ENCODE data around the gene C1QA. TPM values are rescaled to one million over a fixed set of nuclear protein-coding genes. Genes with fewer than 3 reads are reported as not detected.

Gene C1QA
- total and polyA plus RNA-seq, 10 of the 15 experiments (the other 5 are each of a cell fraction or from before 2014, with no cell fraction given), result 0.59 TPM; not detected in 9

- TF ChIP-seq EP300 (IDR thresholded peaks at IDR 0.05; ENCODE audit: borderline replicate concordance in 1 of 2, control insufficient read depth in 1 of 2, low read depth in 2 of 2, low read length in 2 of 2) (no peak), IRF5 (IDR thresholded peaks at IDR 0.05; ENCODE audit: borderline replicate concordance) (no peak)
These were observed 9.1 kb upstream of the C1QA start (continued) for GRCh38 chr1:22627331-22627730.

GRCh38 chr1:22628698-22629444, 7.6 kb upstream of the C1QA start:
- Histone ChIP-seq H3K9ac (ENCODE audit: control insufficient read depth, insufficient read depth, low read length) (no peak overlapping the region), H3K4me2 (ENCODE audit: control insufficient read depth, insufficient read depth) (no peak overlapping the region), H2AFZ (ENCODE audit: control insufficient read depth, low read depth, low read length) (no peak overlapping the region), H3K79me2 (ENCODE audit: control insufficient read depth, insufficient read depth, low read length) (no peaks in the 10 kb centered on the region), H3K36me3 (ENCODE audit: control insufficient read depth in 2 of 2, insufficient read depth in 2 of 2, low read length in 1 of 2) (no peaks in the 10 kb centered on the region), H3K4me1 (ENCODE audit: control insufficient read depth, insufficient read depth, low read length) (no peaks in the 10 kb centered on the region), H4K20me1 (ENCODE audit: control insufficient read depth, insufficient read depth) (no peaks in the 10 kb centered on the region), H3K27me3 (replicated peaks in 1 of 2; ENCODE audit: control insufficient read depth in 2 of 2, insufficient read depth in 2 of 2, low read length in 1 of 2) (peaks cover 0 to 2% of the 10 kb centered on the region in 2 experiments; a peak in 2 of 4 replicates), H3K4me3 (no peak overlapping the region), H3K27ac (ENCODE audit: control insufficient read depth, insufficient read depth) (no peak overlapping the region), H3K9me3 (replicated peaks; ENCODE audit: control insufficient read depth, insufficient read depth, low read length) (no peaks in the 10 kb centered on the region)
- no peak for ATAC-seq
- DNase-seq (ENCODE audit: low read depth, low spot score), result no peak
- ChIA-PET POLR2A (no interaction called here), CTCF (no interaction called here), SMC1A (ENCODE audit: uncharacterized antibody, unreplicated experiment) (no interaction called here), RAD21 (ENCODE audit: unreplicated experiment) (no interaction called here)
- TF ChIP-seq ZNF24 (IDR thresholded peaks at IDR 0.05), result no peak
- TF ChIP-seq KAT2A (conservative IDR thresholded peaks at IDR 0.05; ENCODE audit: control insufficient read depth, low read depth, low read length), result no peak
- TF ChIP-seq ELK1 (IDR thresholded peaks at IDR 0.05; ENCODE audit: low read depth, low read length), result no peak
- no peak for TF ChIP-seq HDAC2 (IDR thresholded peaks at IDR 0.05)
- intact Hi-C loops (cut with micrococcal nuclease; ENCODE audit: unreplicated experiment), result no loop called here
- WGBS (ENCODE audit: insufficient coverage, insufficient replicate concordance, low lambda C conversion rate, missing lambda C conversion rate), result 13% methylated on average over 11 of the region's 11 CpGs
- FAIRE-seq, result no peak
- in situ Hi-C loops (cut with MboI), result no loop called here
- BruUV-seq (replicated peaks), result no TSS peak
